ENCODE data around the gene IL17RB. TPM values are rescaled to one million over a fixed set of nuclear protein-coding genes. Genes with fewer than 3 reads are reported as not detected.

The IL17RB gene
- total RNA-seq, 2 donors from 2014 or later = 6.2 to 8.4 TPM

DNA sequence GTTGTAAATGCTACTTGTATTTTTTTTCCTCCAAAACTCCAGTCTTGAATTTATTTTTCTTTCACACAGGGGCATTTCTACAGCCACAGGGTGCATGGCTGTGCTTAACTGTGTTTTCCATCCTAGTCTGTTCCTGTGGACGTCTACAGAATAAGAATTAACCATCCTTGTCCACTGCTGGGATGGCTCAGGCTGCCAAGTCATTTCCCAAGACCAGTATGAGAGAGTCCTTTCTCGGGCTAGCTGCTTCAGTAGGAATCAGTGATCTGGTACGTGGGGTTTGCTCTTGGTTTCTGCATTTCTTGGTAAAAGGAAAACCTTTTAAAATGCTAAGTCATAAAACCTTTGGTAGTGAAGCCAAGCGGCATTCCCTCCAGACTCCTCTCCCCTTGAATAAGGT is 29.9 kb upstream of the IL17RB start:
- H3K27ac Mint-ChIP-seq = no peak overlapping the region
- no peaks in the 10 kb centered on the region for H3K4me1 Mint-ChIP-seq
- no peaks in the 10 kb centered on the region for H3K27me3 Mint-ChIP-seq (ENCODE audit: insufficient read depth)
- Histone ChIP-seq H3K4me3 (ENCODE audit: low read length) (no peak overlapping the region), H3K9ac (ENCODE audit: extremely low read depth, low read length, poor library complexity, severe bottlenecking) (no peak overlapping the region), H3K9me3 (ENCODE audit: control insufficient read depth, low read length) (no peaks in the 10 kb centered on the region), H3K36me3 (ENCODE audit: control insufficient read depth, insufficient read depth, low read length) (peaks cover 23% of the 10 kb centered on the region), H3K27ac (ENCODE audit: low read depth, low read length) (peak overlapping the region; percentile 44), H3K4me1 (ENCODE audit: control insufficient read depth, insufficient read depth, low read length) (no peaks in the 10 kb centered on the region), H3K27me3 (ENCODE audit: control insufficient read depth, insufficient read depth, low read length, poor library complexity, severe bottlenecking) (no peaks in the 10 kb centered on the region)
- 87 to 95% methylated on average over 4 of the region's 4 CpGs for WGBS, 2 experiments (ENCODE audit: insufficient coverage in 1 of 2, insufficient read length in 1 of 2)
- H3K9me3 Mint-ChIP-seq = no peaks in the 10 kb centered on the region
- H3K36me3 Mint-ChIP-seq (ENCODE audit: low read depth) = peaks cover 8% of the 10 kb centered on the region
- no peak for DNase-seq
- no peak overlapping the region for H3K4me3 Mint-ChIP-seq
- TF ChIP-seq, protein P1, sequence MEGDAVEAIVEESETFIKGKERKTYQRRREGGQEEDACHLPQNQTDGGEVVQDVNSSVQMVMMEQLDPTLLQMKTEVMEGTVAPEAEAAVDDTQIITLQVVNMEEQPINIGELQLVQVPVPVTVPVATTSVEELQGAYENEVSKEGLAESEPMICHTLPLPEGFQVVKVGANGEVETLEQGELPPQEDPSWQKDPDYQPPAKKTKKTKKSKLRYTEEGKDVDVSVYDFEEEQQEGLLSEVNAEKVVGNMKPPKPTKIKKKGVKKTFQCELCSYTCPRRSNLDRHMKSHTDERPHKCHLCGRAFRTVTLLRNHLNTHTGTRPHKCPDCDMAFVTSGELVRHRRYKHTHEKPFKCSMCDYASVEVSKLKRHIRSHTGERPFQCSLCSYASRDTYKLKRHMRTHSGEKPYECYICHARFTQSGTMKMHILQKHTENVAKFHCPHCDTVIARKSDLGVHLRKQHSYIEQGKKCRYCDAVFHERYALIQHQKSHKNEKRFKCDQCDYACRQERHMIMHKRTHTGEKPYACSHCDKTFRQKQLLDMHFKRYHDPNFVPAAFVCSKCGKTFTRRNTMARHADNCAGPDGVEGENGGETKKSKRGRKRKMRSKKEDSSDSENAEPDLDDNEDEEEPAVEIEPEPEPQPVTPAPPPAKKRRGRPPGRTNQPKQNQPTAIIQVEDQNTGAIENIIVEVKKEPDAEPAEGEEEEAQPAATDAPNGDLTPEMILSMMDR (conservative IDR thresholded peaks at IDR 0.05) = no peak

DNA sequence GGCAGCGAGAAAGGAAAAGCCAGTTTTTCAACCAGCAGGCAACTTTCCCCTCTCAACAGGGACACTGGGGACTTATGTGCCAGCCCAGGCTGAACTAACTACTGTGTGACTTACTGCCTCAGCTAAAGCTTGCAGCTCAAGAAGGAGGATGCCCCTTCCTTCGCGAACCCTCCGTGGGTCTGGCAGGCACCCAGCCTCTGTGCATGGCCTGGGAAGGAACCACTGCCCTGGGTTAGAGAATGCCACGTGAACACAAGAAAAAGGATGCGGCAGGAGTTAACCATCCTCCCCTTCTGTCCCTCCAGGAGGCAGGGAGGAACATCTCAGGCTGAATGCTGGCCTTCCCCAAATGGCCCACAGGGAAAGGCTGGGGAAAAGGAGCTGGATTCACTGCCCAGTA is 29.2 kb upstream of the IL17RB start:
- no peaks in the 10 kb centered on the region for H3K27me3 ChIP-seq (ENCODE audit: control insufficient read depth, insufficient read depth, low read length, poor library complexity, severe bottlenecking)
- H3K4me3 Mint-ChIP-seq = no peak overlapping the region
- no peaks in the 10 kb centered on the region for H3K27me3 Mint-ChIP-seq (ENCODE audit: insufficient read depth)
- H3K9ac ChIP-seq (ENCODE audit: extremely low read depth, low read length, poor library complexity, severe bottlenecking) = no peak overlapping the region
- H3K27ac Mint-ChIP-seq = no peak overlapping the region
- H3K27ac ChIP-seq (ENCODE audit: low read depth, low read length) = no peak overlapping the region
- TF ChIP-seq, protein P1 (conservative IDR thresholded peaks at IDR 0.05) = no peak
- H3K4me3 ChIP-seq (ENCODE audit: low read length) = no peak overlapping the region
- no peaks in the 10 kb centered on the region for H3K4me1 ChIP-seq (ENCODE audit: control insufficient read depth, insufficient read depth, low read length)
- DNase-seq = no peak
- 93 to 100% methylated on average over 5 to 6 of the region's 6 CpGs for WGBS, 2 experiments (ENCODE audit: insufficient coverage in 1 of 2, insufficient read length in 1 of 2)
- no peaks in the 10 kb centered on the region for H3K9me3 Mint-ChIP-seq
- H3K9me3 ChIP-seq (ENCODE audit: control insufficient read depth, low read length) = no peaks in the 10 kb centered on the region
- no peaks in the 10 kb centered on the region for H3K4me1 Mint-ChIP-seq
- peaks cover 23% of the 10 kb centered on the region for H3K36me3 ChIP-seq (ENCODE audit: control insufficient read depth, insufficient read depth, low read length)
- H3K36me3 Mint-ChIP-seq (ENCODE audit: low read depth) = peaks cover 8% of the 10 kb centered on the region

- Mint-ChIP-seq H3K4me3 (no peak overlapping the region), H3K27me3 (ENCODE audit: insufficient read depth) (no peaks in the 10 kb centered on the region), H3K4me1 (no peaks in the 10 kb centered on the region), H3K9me3 (no peaks in the 10 kb centered on the region), H3K36me3 (ENCODE audit: low read depth) (peaks cover 9% of the 10 kb centered on the region), H3K27ac (no peak overlapping the region)
- no peak for DNase-seq
- Histone ChIP-seq H3K9me3 (ENCODE audit: control insufficient read depth, low read length) (no peaks in the 10 kb centered on the region), H3K27ac (ENCODE audit: low read depth, low read length) (no peak overlapping the region), H3K4me3 (ENCODE audit: low read length) (no peak overlapping the region), H3K4me1 (ENCODE audit: control insufficient read depth, insufficient read depth, low read length) (no peaks in the 10 kb centered on the region), H3K27me3 (ENCODE audit: control insufficient read depth, insufficient read depth, low read length, poor library complexity, severe bottlenecking) (no peaks in the 10 kb centered on the region), H3K36me3 (ENCODE audit: control insufficient read depth, insufficient read depth, low read length) (peaks cover 23% of the 10 kb centered on the region), H3K9ac (ENCODE audit: extremely low read depth, low read length, poor library complexity, severe bottlenecking) (no peak overlapping the region)
- WGBS, 2 experiments (ENCODE audit: insufficient coverage in 1 of 2, insufficient read length in 1 of 2) = 94 to 98% methylated on average over 16 to 17 of the region's 17 CpGs
- TF ChIP-seq, protein P1 (conservative IDR thresholded peaks at IDR 0.05) = no peak
Observed at GRCh38 chr3:53817809-53818208, 28.6 kb upstream of the IL17RB start.
